IMR-90 (cell line): ENCODE data around the gene NKAIN2. TPM values are rescaled to one million over a fixed set of nuclear protein-coding genes. Genes with fewer than 3 reads are reported as not detected.

Experiments used
- ATAC-seq: fragments of 200-7000 bp; cut with Tn5 transposase; 2 replicates; pipeline ENCODE4 v1.9.1; 2020; ENCODE audit warnings: low read depth, mild to moderate bottlenecking, moderate library complexity
- BruUV-seq: library from RNA; stranded (reverse); fragments of 400-500 nt; replicated peaks from 2 replicates; lab custom pipeline; 2021; lab: Mats Ljungman, UMichigan
- CTCF ChIA-PET: fragments of 300-600 bp; formaldehyde crosslinking; extraction: SDS; loops from one replicate; lab custom pipeline; 2021; ENCODE audit warnings: antibody characterized with exemption; lab: Yijun Ruan, JAX
- POLR2A ChIA-PET: fragments of 300-600 bp; sonication (Branson Sonifier 250); formaldehyde crosslinking; loops from one replicate; lab custom pipeline; 2022; ENCODE audit warnings: antibody characterized with exemption; ENCODE audit not compliant: unreplicated experiment; lab: Charles Lee
- DNase-seq: peaks from one replicate; pipeline ENCODE4 v3.0.0; 2013
- H2AFZ ChIP-seq: replicated peaks from 2 replicates; pipeline ENCODE3; 2013; ENCODE audit warnings: low read length, mild to moderate bottlenecking; ENCODE audit not compliant: poor library complexity
- H2AK5ac ChIP-seq: 2 replicates; pipeline ENCODE4 v1.6.1; 2013; ENCODE audit warnings: low read depth, low read length, inconsistent platforms
- H2AK9ac ChIP-seq: replicated peaks from 2 replicates; pipeline ENCODE3; 2013; ENCODE audit warnings: mild to moderate bottlenecking, low read depth, low read length, moderate library complexity; ENCODE audit not compliant: poor library complexity
- H2BK120ac ChIP-seq: 2 replicates; pipeline ENCODE4 v1.6.1; 2013; ENCODE audit warnings: low read depth, low read length, inconsistent platforms
- H2BK15ac ChIP-seq: 3 replicates; pipeline ENCODE4 v1.6.1; 2013; ENCODE audit warnings: low read depth, low read length, inconsistent platforms
- H2BK20ac ChIP-seq: 2 replicates; pipeline ENCODE4 v1.6.1; 2013; ENCODE audit warnings: low read depth, mild to moderate bottlenecking, inconsistent platforms, low read length, moderate library complexity
- H2BK5ac ChIP-seq: 2 replicates; pipeline ENCODE4 v1.6.1; 2013; ENCODE audit warnings: mild to moderate bottlenecking, low read depth, low read length, inconsistent platforms; ENCODE audit not compliant: poor library complexity, severe bottlenecking
- H3K14ac ChIP-seq: replicated peaks from 2 replicates; pipeline ENCODE4 v1.6.1; 2013; ENCODE audit warnings: low read depth, low read length, inconsistent platforms
- H3K18ac ChIP-seq: 2 replicates; pipeline ENCODE4 v1.6.1; 2013; ENCODE audit warnings: low read depth, low read length, control low read depth
- H3K23ac ChIP-seq: 2 replicates; pipeline ENCODE4 v1.6.1; 2013; ENCODE audit warnings: low read depth, low read length, inconsistent platforms
- H3K27ac ChIP-seq: 2 replicates; pipeline ENCODE4 v1.5.1; 2013; ENCODE audit warnings: mild to moderate bottlenecking, control low read depth, low read length; ENCODE audit not compliant: insufficient read depth
- H3K27me3 ChIP-seq: 2 replicates; pipeline ENCODE4 v1.6.1; 2013; ENCODE audit warnings: low read length; ENCODE audit not compliant: control insufficient read depth, insufficient read depth
- H3K36me3 ChIP-seq: 2 replicates; pipeline ENCODE4 v1.6.1; 2013; ENCODE audit warnings: low read length, mixed read lengths; ENCODE audit not compliant: control insufficient read depth, insufficient read depth
- H3K4ac ChIP-seq: 2 replicates; pipeline ENCODE4 v1.6.1; 2013; ENCODE audit warnings: low read depth, low read length, inconsistent platforms
- H3K4me1 ChIP-seq: 2 replicates; pipeline ENCODE4 v1.6.1; 2013; ENCODE audit warnings: low read length, mixed read lengths; ENCODE audit not compliant: control insufficient read depth, insufficient read depth
- H3K4me2 ChIP-seq: 2 replicates; pipeline ENCODE4 v1.6.1; 2013; ENCODE audit warnings: low read depth, mild to moderate bottlenecking, control low read depth, low read length, moderate library complexity
- H3K4me3 ChIP-seq: 2 replicates; pipeline ENCODE4 v1.5.1; 2013; ENCODE audit warnings: low read depth, mild to moderate bottlenecking, control low read depth, low read length, moderate library complexity; ENCODE audit not compliant: insufficient read depth
- H3K56ac ChIP-seq: 2 replicates; pipeline ENCODE4 v1.6.1; 2013; ENCODE audit warnings: low read length, inconsistent platforms; ENCODE audit not compliant: insufficient read depth; ENCODE audit errors: extremely low read depth
- H3K79me1 ChIP-seq, 2 experiments: 2 replicates each; pipeline ENCODE4 v1.6.1; 2013; ENCODE audit warnings: low read length in 2 of 2, inconsistent platforms in 1 of 2, low read depth in 1 of 2
- H3K9ac ChIP-seq: 2 replicates; pipeline ENCODE4 v1.6.1; 2013; ENCODE audit warnings: low read depth, low read length, control low read depth
- H3K9me1 ChIP-seq: 2 replicates; pipeline ENCODE4 v1.6.1; 2013; ENCODE audit warnings: low read length, inconsistent platforms; ENCODE audit not compliant: insufficient read depth
- H3K9me3 ChIP-seq: 2 replicates; pipeline ENCODE4 v1.6.1; 2013; ENCODE audit warnings: low read length; ENCODE audit not compliant: control insufficient read depth, insufficient read depth
- H4K20me1 ChIP-seq: 2 replicates; pipeline ENCODE4 v1.6.1; 2013; ENCODE audit warnings: low read length, inconsistent platforms; ENCODE audit not compliant: insufficient read depth
- H4K5ac ChIP-seq: 2 replicates; pipeline ENCODE4 v1.6.1; 2013; ENCODE audit warnings: mild to moderate bottlenecking, low read depth, low read length, control low read depth
- H4K8ac ChIP-seq, 2 experiments: 2 replicates each; pipeline ENCODE4 v1.6.1; 2013; ENCODE audit warnings: low read depth in 2 of 2, low read length in 2 of 2, control low read depth in 1 of 2, inconsistent platforms in 1 of 2
- H4K91ac ChIP-seq: 2 replicates; pipeline ENCODE4 v1.6.1; 2013; ENCODE audit warnings: low read depth, low read length, inconsistent platforms; ENCODE audit not compliant: insufficient read depth
- BHLHE40 ChIP-seq: fragments of 150-350 bp; IDR thresholded peaks from 2 replicates; pipeline ENCODE4 v1.6.1; 2016; ENCODE audit warnings: mild to moderate bottlenecking, low read depth, low read length
- CEBPB ChIP-seq: IDR thresholded peaks from 2 replicates; pipeline ENCODE4 v1.6.1; 2012; ENCODE audit warnings: low read depth, low read length, improper control_type of control experiment
- FOS ChIP-seq: fragments of 150-350 bp; IDR thresholded peaks from 2 replicates; pipeline ENCODE4 v1.6.1; 2016; ENCODE audit warnings: low read depth, low read length
- MAZ ChIP-seq: IDR thresholded peaks from 2 replicates; pipeline ENCODE4 v1.6.1; 2012; ENCODE audit warnings: low read depth, mild to moderate bottlenecking, low read length, improper control_type of control experiment, moderate library complexity, borderline replicate concordance
- MXI1 ChIP-seq: IDR thresholded peaks from 2 replicates; pipeline ENCODE4 v1.6.1; 2012; ENCODE audit warnings: low read depth, mild to moderate bottlenecking, low read length, moderate library complexity, borderline replicate concordance
- NFE2L2 ChIP-seq: fragments of 150-350 bp; IDR thresholded peaks from 2 replicates; pipeline ENCODE4 v1.6.1; 2016; ENCODE audit warnings: low read depth, mild to moderate bottlenecking, low read length
- POLR2A ChIP-seq: IDR thresholded peaks from 2 replicates; pipeline ENCODE4 v1.6.1; 2012; ENCODE audit warnings: mild to moderate bottlenecking, low read depth, low read length
- RAD21 ChIP-seq: IDR thresholded peaks from 2 replicates; pipeline ENCODE4 v1.6.1; 2012; ENCODE audit warnings: low read length, improper control_type of control experiment
- RCOR1 ChIP-seq: IDR thresholded peaks from 2 replicates; pipeline ENCODE4 v1.6.1; 2012; ENCODE audit warnings: mild to moderate bottlenecking, low read length, improper control_type of control experiment; ENCODE audit not compliant: insufficient replicate concordance
- SMC3 ChIP-seq: fragments of 150-350 bp; IDR thresholded peaks from 2 replicates; pipeline ENCODE4 v1.6.1; 2016; ENCODE audit warnings: low read depth, mild to moderate bottlenecking, antibody characterized with exemption, low read length, moderate library complexity
- WGBS, 2 experiments: methylation state at CpG; one replicate each; pipeline versions ENCODE4 v1.1.5 to v1.1.7; 2013; ENCODE audit warnings: missing lambda C conversion rate in 2 of 2; ENCODE audit not compliant: insufficient read length in 1 of 2; ENCODE audit errors: extremely low coverage in 2 of 2; 5-methylcytosine and 5-hydroxymethylcytosine counted together
- dilution Hi-C: fragments of 300-500 bp; cut with HindIII; formaldehyde crosslinking; loops from one replicate; pipeline ENCODE4 v1.14.3; 2018; ENCODE audit warnings: low sequenced_read_pairs; ENCODE audit not compliant: unreplicated experiment
- in situ Hi-C: fragments of 300-500 bp; cut with MboI; formaldehyde crosslinking; loops from 3 replicates; pipeline ENCODE4 v1.14.3; 2019; ENCODE audit warnings: low sequenced_read_pairs, inconsistent platforms, mixed read lengths
- intact Hi-C: fragments of 100-400 bp; cut with micrococcal nuclease; formaldehyde crosslinking; loops from 2 replicates; pipeline ENCODE4 v1.10.0; 2022
- polyA plus RNA-seq, 3 experiments: library from polyadenylated mRNA; depleted of rRNA; stranded (reverse); fragments of >200 nt; gene quantifications; 2 replicates each; pipeline ENCODE4 v1.2.3, GENCODE V29; 2012; ENCODE audit warnings: low replicate concordance in 1 of 3
- total RNA-seq: library from RNA; depleted of rRNA; stranded (reverse); fragments of >200 nt; gene quantifications from 2 replicates; pipeline ENCODE4 v1.2.3, GENCODE V29; 2012
- TF ChIP-seq, protein P1 (sequence below): conservative IDR thresholded peaks from 2 replicates; pipeline ENCODE4 v1.5.1; 2012; ENCODE audit warnings: mild to moderate bottlenecking, low read depth, low read length, improper control_type of control experiment

NKAIN2 gene
- total and polyA plus RNA-seq, 2 of the 4 experiments (the other 2 are of a cell fraction), result not detected

DNA sequence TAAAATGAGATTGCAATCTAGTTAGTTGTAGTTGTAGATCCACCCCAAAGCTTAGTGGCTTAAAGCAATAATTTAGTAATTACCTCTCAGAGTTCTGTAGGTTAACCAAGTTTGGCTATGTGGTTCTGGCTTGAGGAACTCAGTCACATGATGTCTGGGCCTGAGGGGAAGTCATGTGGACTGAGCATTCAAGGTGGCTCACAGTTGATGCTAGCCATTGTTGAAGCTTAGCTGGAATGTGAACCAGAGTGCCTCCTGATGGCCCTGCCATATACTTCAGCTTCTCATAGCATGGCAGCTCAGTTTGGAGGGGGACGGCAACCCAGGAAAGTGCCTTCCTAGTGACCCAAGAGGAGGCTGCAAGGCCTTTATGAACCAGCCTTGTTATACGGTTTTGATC is 895.4 kb downstream of the NKAIN2 start:
- dilution Hi-C loops (no loop called here), intact Hi-C loops (no loop called here), in situ Hi-C loops (no loop called here)
- no peaks in the 10 kb centered on the region for H3K9me3 ChIP-seq
- WGBS, 2 experiments, result 75% methylated on average over 1 of the region's 2 CpGs; no CpG with 5 or more reads in 1 of the 2 experiments
- no TSS peak for BruUV-seq
- H4K91ac ChIP-seq, result no peak overlapping the region
- POLR2A ChIA-PET, result no interaction called here
- no peak overlapping the region for H3K18ac ChIP-seq
- no peaks in the 10 kb centered on the region for H4K20me1 ChIP-seq
- TF ChIP-seq MXI1, result no peak
- TF ChIP-seq BHLHE40, result no peak
- TF ChIP-seq SMC3, result no peak
- TF ChIP-seq RCOR1, result no peak
- TF ChIP-seq CEBPB, result no peak
- TF ChIP-seq MAZ, result no peak
- no peak for TF ChIP-seq POLR2A
- TF ChIP-seq RAD21, result no peak
- TF ChIP-seq, protein P1, sequence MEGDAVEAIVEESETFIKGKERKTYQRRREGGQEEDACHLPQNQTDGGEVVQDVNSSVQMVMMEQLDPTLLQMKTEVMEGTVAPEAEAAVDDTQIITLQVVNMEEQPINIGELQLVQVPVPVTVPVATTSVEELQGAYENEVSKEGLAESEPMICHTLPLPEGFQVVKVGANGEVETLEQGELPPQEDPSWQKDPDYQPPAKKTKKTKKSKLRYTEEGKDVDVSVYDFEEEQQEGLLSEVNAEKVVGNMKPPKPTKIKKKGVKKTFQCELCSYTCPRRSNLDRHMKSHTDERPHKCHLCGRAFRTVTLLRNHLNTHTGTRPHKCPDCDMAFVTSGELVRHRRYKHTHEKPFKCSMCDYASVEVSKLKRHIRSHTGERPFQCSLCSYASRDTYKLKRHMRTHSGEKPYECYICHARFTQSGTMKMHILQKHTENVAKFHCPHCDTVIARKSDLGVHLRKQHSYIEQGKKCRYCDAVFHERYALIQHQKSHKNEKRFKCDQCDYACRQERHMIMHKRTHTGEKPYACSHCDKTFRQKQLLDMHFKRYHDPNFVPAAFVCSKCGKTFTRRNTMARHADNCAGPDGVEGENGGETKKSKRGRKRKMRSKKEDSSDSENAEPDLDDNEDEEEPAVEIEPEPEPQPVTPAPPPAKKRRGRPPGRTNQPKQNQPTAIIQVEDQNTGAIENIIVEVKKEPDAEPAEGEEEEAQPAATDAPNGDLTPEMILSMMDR, result no peak
- no peak for TF ChIP-seq NFE2L2
- no peak for TF ChIP-seq FOS
- H4K5ac ChIP-seq, result no peak overlapping the region
- H3K4me3 ChIP-seq, result no peak overlapping the region
- H3K9ac ChIP-seq, result no peak overlapping the region
- no peaks in the 10 kb centered on the region for H3K4me1 ChIP-seq
- no peak overlapping the region for H3K14ac ChIP-seq
- no peak overlapping the region for H3K56ac ChIP-seq
- no peak overlapping the region for H2BK20ac ChIP-seq
- no peak overlapping the region for H2BK120ac ChIP-seq
- H3K4ac ChIP-seq, result no peak overlapping the region
- no peak overlapping the region for H2AFZ ChIP-seq
- DNase-seq, result no peak
- H3K79me1 ChIP-seq, result no peaks in the 10 kb centered on the region
- H3K9me1 ChIP-seq, result no peaks in the 10 kb centered on the region
- H2AK9ac ChIP-seq, result no peak overlapping the region
- no peak overlapping the region for H2BK5ac ChIP-seq
- H3K27ac ChIP-seq, result no peak overlapping the region
- no peaks in the 10 kb centered on the region for H3K27me3 ChIP-seq
- ATAC-seq, result no peak
- no peak overlapping the region for H3K23ac ChIP-seq
- H2BK15ac ChIP-seq, result no peak overlapping the region
- H3K36me3 ChIP-seq, result no peaks in the 10 kb centered on the region
- CTCF ChIA-PET, result no interaction called here
- H4K8ac ChIP-seq, result no peak overlapping the region
- H2AK5ac ChIP-seq, result no peak overlapping the region
- no peak overlapping the region for H3K4me2 ChIP-seq
